ENCODE data around the gene REEP1.

REEP1 gene

DNA sequence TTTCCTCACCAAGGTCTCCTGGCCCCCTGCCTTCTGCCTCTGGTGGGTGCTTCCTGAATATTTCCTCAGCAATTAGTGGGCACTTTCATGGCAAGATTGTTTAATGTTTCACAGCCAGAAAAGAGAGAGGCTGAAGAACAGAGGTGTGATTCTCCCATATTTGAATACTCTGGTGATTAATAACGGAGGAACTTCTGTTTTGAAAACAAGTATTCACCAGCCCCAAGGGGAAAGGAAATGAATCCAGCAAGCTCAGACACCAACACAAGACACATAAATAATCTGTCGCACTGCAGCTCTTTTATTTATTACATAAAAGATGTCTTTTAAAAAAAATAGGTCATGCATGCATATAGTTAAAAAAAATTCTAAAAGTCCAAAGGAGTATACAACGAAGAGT, 80.4 kb downstream of the REEP1 start:
- H3K27ac ChIP-seq (ENCODE audit: low read depth, low read length), result no peak overlapping the region
- no peaks in the 10 kb centered on the region for H3K9me2 ChIP-seq (replicated peaks; ENCODE audit: insufficient read depth, low read length)
- TF ChIP-seq, protein P1, sequence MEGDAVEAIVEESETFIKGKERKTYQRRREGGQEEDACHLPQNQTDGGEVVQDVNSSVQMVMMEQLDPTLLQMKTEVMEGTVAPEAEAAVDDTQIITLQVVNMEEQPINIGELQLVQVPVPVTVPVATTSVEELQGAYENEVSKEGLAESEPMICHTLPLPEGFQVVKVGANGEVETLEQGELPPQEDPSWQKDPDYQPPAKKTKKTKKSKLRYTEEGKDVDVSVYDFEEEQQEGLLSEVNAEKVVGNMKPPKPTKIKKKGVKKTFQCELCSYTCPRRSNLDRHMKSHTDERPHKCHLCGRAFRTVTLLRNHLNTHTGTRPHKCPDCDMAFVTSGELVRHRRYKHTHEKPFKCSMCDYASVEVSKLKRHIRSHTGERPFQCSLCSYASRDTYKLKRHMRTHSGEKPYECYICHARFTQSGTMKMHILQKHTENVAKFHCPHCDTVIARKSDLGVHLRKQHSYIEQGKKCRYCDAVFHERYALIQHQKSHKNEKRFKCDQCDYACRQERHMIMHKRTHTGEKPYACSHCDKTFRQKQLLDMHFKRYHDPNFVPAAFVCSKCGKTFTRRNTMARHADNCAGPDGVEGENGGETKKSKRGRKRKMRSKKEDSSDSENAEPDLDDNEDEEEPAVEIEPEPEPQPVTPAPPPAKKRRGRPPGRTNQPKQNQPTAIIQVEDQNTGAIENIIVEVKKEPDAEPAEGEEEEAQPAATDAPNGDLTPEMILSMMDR (IDR thresholded peaks at IDR 0.05; ENCODE audit: insufficient read depth, low read length, poor library complexity, severe bottlenecking), result no peak
- no peak for TF ChIP-seq EZH2phosphoT487 (conservative IDR thresholded peaks at IDR 0.05; ENCODE audit: low read length)
- H3K27me3 ChIP-seq (ENCODE audit: low read length), result no peaks in the 10 kb centered on the region
- no peaks in the 10 kb centered on the region for H3F3A ChIP-seq (ENCODE audit: insufficient read depth)
- H3K9me3 ChIP-seq (ENCODE audit: insufficient read depth, low read length), result no peaks in the 10 kb centered on the region
- no peaks in the 10 kb centered on the region for H3K79me2 ChIP-seq (ENCODE audit: insufficient read depth, low read length)
- no peak overlapping the region for H2AFZ ChIP-seq (ENCODE audit: low read depth, low read length, severe bottlenecking)
- H3K4me2 ChIP-seq (ENCODE audit: low read depth, low read length, poor library complexity, severe bottlenecking), result no peak overlapping the region
- H3K9ac ChIP-seq (ENCODE audit: low read length), result no peak overlapping the region
- no peaks in the 10 kb centered on the region for H4K20me1 ChIP-seq (ENCODE audit: low read depth, low read length)
- no peaks in the 10 kb centered on the region for H3K36me3 ChIP-seq (ENCODE audit: low read length)
- no peak overlapping the region for H3K4me3 ChIP-seq (ENCODE audit: insufficient read depth, low read length, poor library complexity, severe bottlenecking)

DNA sequence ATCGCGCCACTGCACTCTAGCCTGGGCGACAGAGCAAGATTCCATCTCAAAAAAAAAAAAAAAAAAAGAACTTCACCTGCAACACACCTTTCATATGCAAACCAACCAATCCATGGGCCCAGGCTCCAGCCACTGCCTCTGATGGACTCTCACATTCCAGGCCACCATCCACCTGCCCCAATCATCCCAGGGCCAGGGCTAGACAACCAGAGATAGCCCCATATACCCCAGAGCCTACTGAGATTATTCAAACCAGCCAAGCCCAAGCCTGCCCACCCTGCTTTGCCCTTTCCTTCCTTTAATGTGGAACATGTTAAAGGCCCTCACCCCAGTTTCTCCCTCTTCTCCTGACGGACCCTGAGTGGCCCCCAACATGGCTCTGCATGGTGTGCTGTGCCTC, 81.1 kb downstream of the REEP1 start:
- H3K4me3 ChIP-seq (ENCODE audit: insufficient read depth, low read length, poor library complexity, severe bottlenecking), result no peak overlapping the region
- no peak overlapping the region for H3K27ac ChIP-seq (ENCODE audit: low read depth, low read length)
- H3K79me2 ChIP-seq (ENCODE audit: insufficient read depth, low read length), result no peaks in the 10 kb centered on the region
- H3K27me3 ChIP-seq (ENCODE audit: low read length), result no peaks in the 10 kb centered on the region
- H2AFZ ChIP-seq (ENCODE audit: low read depth, low read length, severe bottlenecking), result no peak overlapping the region
- H3K9me2 ChIP-seq (replicated peaks; ENCODE audit: insufficient read depth, low read length), result no peaks in the 10 kb centered on the region
- no peaks in the 10 kb centered on the region for H3K9me3 ChIP-seq (ENCODE audit: insufficient read depth, low read length)
- no peak for TF ChIP-seq EZH2phosphoT487 (conservative IDR thresholded peaks at IDR 0.05; ENCODE audit: low read length)
- TF ChIP-seq, protein P1 (IDR thresholded peaks at IDR 0.05; ENCODE audit: insufficient read depth, low read length, poor library complexity, severe bottlenecking), result no peak
- no peak overlapping the region for H3K9ac ChIP-seq (ENCODE audit: low read length)
- H4K20me1 ChIP-seq (ENCODE audit: low read depth, low read length), result no peaks in the 10 kb centered on the region
- H3F3A ChIP-seq (ENCODE audit: insufficient read depth), result no peaks in the 10 kb centered on the region
- H3K36me3 ChIP-seq (ENCODE audit: low read length), result no peaks in the 10 kb centered on the region
- H3K4me2 ChIP-seq (ENCODE audit: low read depth, low read length, poor library complexity, severe bottlenecking), result no peak overlapping the region

DNA sequence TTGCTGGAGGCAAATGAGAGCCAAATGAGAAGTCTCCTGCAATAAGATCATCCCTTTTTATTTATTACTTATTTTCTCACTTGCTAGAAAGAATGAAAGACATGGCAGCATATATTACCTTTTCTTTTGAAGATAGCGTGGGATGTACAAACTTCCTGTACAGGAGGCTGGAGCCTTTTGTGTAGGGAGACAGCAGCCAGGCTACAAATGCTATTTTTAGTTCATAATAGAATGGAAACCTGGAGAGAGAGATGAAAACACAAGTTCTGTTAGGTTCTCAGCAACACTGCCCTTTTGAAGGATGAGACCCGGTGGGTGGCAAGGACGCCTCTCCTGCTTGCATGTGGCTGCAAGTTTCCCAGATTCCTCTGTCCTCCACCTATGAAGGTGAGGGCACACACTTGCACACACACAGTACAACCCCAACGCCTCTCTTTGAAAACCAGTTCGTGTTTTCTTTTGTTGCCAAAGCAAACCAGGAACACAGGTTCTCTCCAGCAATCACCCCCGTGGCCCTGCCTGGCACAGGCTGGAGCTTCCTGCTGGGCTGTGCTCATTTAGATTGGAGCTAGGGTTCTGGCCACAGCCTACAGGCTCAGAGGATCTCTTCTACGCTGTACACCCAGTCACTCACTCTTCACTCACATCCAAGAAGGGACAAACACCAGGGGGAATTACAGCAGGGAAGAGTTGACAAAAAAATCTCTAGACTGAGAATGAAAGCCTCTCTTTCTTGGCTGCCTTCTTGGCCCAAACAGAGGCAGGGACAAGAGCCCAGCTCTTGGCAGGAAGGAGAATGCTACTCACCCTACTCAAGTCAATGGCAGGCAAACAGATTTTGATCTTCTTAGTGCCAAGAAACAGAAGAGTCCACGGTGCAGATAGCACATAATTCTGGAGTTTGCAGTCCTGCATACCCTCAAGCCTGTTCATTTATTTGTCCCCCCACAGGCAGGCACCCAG, 82.6 kb downstream of the REEP1 start:
- no peak overlapping the region for H3K4me3 ChIP-seq (ENCODE audit: insufficient read depth, low read length, poor library complexity, severe bottlenecking)
- TF ChIP-seq, protein P1 (IDR thresholded peaks at IDR 0.05; ENCODE audit: insufficient read depth, low read length, poor library complexity, severe bottlenecking), result no peak
- TF ChIP-seq EZH2phosphoT487 (conservative IDR thresholded peaks at IDR 0.05; ENCODE audit: low read length), result no peak
- H2AFZ ChIP-seq (ENCODE audit: low read depth, low read length, severe bottlenecking), result no peak overlapping the region
- H3K9me2 ChIP-seq (replicated peaks; ENCODE audit: insufficient read depth, low read length), result no peaks in the 10 kb centered on the region
- H3K4me2 ChIP-seq (ENCODE audit: low read depth, low read length, poor library complexity, severe bottlenecking), result no peak overlapping the region
- H3K36me3 ChIP-seq (ENCODE audit: low read length), result no peaks in the 10 kb centered on the region
- H4K20me1 ChIP-seq (ENCODE audit: low read depth, low read length), result no peaks in the 10 kb centered on the region
- no peaks in the 10 kb centered on the region for H3K27me3 ChIP-seq (ENCODE audit: low read length)
- H3K79me2 ChIP-seq (ENCODE audit: insufficient read depth, low read length), result no peaks in the 10 kb centered on the region
- no peak overlapping the region for H3K9ac ChIP-seq (ENCODE audit: low read length)
- no peaks in the 10 kb centered on the region for H3K9me3 ChIP-seq (ENCODE audit: insufficient read depth, low read length)
- H3K27ac ChIP-seq (ENCODE audit: low read depth, low read length), result no peak overlapping the region
- no peaks in the 10 kb centered on the region for H3F3A ChIP-seq (ENCODE audit: insufficient read depth)
